ENCODE measurements around the gene TMTC2.

The TMTC2 gene

GRCh38 chr12:82931349-82932116 lies 244.8 kb downstream of the TMTC2 start:
- H3K9me3 Mint-ChIP-seq: no peaks in the 10 kb centered on the region
- no peak for DNase-seq (ENCODE audit: low spot score in 2 of 2)
- H3K36me3 Mint-ChIP-seq: no peaks in the 10 kb centered on the region
- no peak overlapping the region for H3K4me3 Mint-ChIP-seq
- no peaks in the 10 kb centered on the region for H3K4me1 Mint-ChIP-seq
- no peak for ATAC-seq
- no peak overlapping the region for H3K27ac Mint-ChIP-seq

GRCh38 chr12:82937151-82937550 lies 250.4 kb downstream of the TMTC2 start:
- Mint-ChIP-seq H3K4me3 (no peak overlapping the region), H3K27ac (no peak overlapping the region), H3K36me3 (no peaks in the 10 kb centered on the region), H3K4me1 (no peaks in the 10 kb centered on the region), H3K9me3 (no peaks in the 10 kb centered on the region)
- DNase-seq (ENCODE audit: low spot score in 2 of 2) (no peak), ATAC-seq (no peak)

GRCh38 chr12:82942521-82942920 lies 255.8 kb downstream of the TMTC2 start:
- ATAC-seq (no peak), DNase-seq (ENCODE audit: low spot score in 2 of 2) (no peak)
- Mint-ChIP-seq H3K4me1 (no peaks in the 10 kb centered on the region), H3K4me3 (no peak overlapping the region), H3K27ac (no peak overlapping the region), H3K36me3 (no peaks in the 10 kb centered on the region), H3K9me3 (no peaks in the 10 kb centered on the region)

GRCh38 chr12:82942991-82943401 lies 256.3 kb downstream of the TMTC2 start:
- ATAC-seq: peak; percentile 66
- H3K27ac Mint-ChIP-seq: no peak overlapping the region
- DNase-seq (ENCODE audit: low spot score in 2 of 2): no peak
- no peaks in the 10 kb centered on the region for H3K9me3 Mint-ChIP-seq
- no peaks in the 10 kb centered on the region for H3K36me3 Mint-ChIP-seq
- H3K4me3 Mint-ChIP-seq: no peak overlapping the region
- no peaks in the 10 kb centered on the region for H3K4me1 Mint-ChIP-seq

- Mint-ChIP-seq H3K36me3 (no peaks in the 10 kb centered on the region), H3K4me3 (no peak overlapping the region), H3K27ac (no peak overlapping the region), H3K9me3 (no peaks in the 10 kb centered on the region), H3K4me1 (no peaks in the 10 kb centered on the region)
- ATAC-seq: no peak
- no peak for DNase-seq (ENCODE audit: low spot score in 2 of 2)
Measured at GRCh38 chr12:82948491-82948890, 261.8 kb downstream of the TMTC2 start.

- no peak overlapping the region for H3K27ac Mint-ChIP-seq
- DNase-seq (ENCODE audit: low spot score in 2 of 2) (no peak), ATAC-seq (no peak)
- H3K9me3 Mint-ChIP-seq: no peaks in the 10 kb centered on the region
- H3K36me3 Mint-ChIP-seq: no peaks in the 10 kb centered on the region
- no peak overlapping the region for H3K4me3 Mint-ChIP-seq
- H3K4me1 Mint-ChIP-seq: no peaks in the 10 kb centered on the region
Measured at GRCh38 chr12:82950356-82950755, 263.6 kb downstream of the TMTC2 start.

- Mint-ChIP-seq H3K36me3 (no peaks in the 10 kb centered on the region), H3K4me3 (no peak overlapping the region), H3K9me3 (peaks cover 3% of the 10 kb centered on the region), H3K4me1 (no peaks in the 10 kb centered on the region), H3K27ac (no peak overlapping the region)
- DNase-seq (ENCODE audit: low spot score in 2 of 2) (no peak), ATAC-seq (no peak)
Measured at GRCh38 chr12:82952946-82953345, 266.2 kb downstream of the TMTC2 start.

GRCh38 chr12:82953397-82953796 lies 266.7 kb downstream of the TMTC2 start:
- DNase-seq (ENCODE audit: low spot score in 2 of 2): no peak
- H3K4me3 Mint-ChIP-seq: no peak overlapping the region
- peaks cover 3% of the 10 kb centered on the region for H3K9me3 Mint-ChIP-seq
- no peak for ATAC-seq
- H3K27ac Mint-ChIP-seq: no peak overlapping the region
- H3K36me3 Mint-ChIP-seq: no peaks in the 10 kb centered on the region
- no peaks in the 10 kb centered on the region for H3K4me1 Mint-ChIP-seq

GRCh38 chr12:82954064-82954463 lies 267.4 kb downstream of the TMTC2 start:
- no peak for DNase-seq (ENCODE audit: low spot score in 2 of 2)
- peaks cover 3% of the 10 kb centered on the region for H3K9me3 Mint-ChIP-seq
- no peak for ATAC-seq
- no peak overlapping the region for H3K27ac Mint-ChIP-seq
- no peaks in the 10 kb centered on the region for H3K4me1 Mint-ChIP-seq
- H3K4me3 Mint-ChIP-seq: no peak overlapping the region
- no peaks in the 10 kb centered on the region for H3K36me3 Mint-ChIP-seq

GRCh38 chr12:82954572-82954971 lies 267.9 kb downstream of the TMTC2 start:
- peaks cover 3% of the 10 kb centered on the region for H3K9me3 Mint-ChIP-seq
- H3K4me1 Mint-ChIP-seq: peaks cover 2% of the 10 kb centered on the region
- ATAC-seq (no peak), DNase-seq (ENCODE audit: low spot score in 2 of 2) (no peak)
- no peak overlapping the region for H3K27ac Mint-ChIP-seq
- no peaks in the 10 kb centered on the region for H3K36me3 Mint-ChIP-seq
- H3K4me3 Mint-ChIP-seq: no peak overlapping the region

GRCh38 chr12:82955043-82955442 lies 268.3 kb downstream of the TMTC2 start:
- Mint-ChIP-seq H3K27ac (no peak overlapping the region), H3K36me3 (no peaks in the 10 kb centered on the region), H3K4me1 (peaks cover 7% of the 10 kb centered on the region), H3K9me3 (peaks cover 3% of the 10 kb centered on the region), H3K4me3 (no peak overlapping the region)
- DNase-seq (ENCODE audit: low spot score in 2 of 2) (no peak), ATAC-seq (no peak)

- Mint-ChIP-seq H3K4me3 (no peak overlapping the region), H3K27ac (no peak overlapping the region), H3K36me3 (no peaks in the 10 kb centered on the region), H3K4me1 (peaks cover 7% of the 10 kb centered on the region), H3K9me3 (peaks cover 3% of the 10 kb centered on the region)
- ATAC-seq: no peak
- no peak for DNase-seq (ENCODE audit: low spot score in 2 of 2)
Measured at GRCh38 chr12:82958966-82959365, 272.3 kb downstream of the TMTC2 start.

- Mint-ChIP-seq H3K4me1 (peaks cover 7% of the 10 kb centered on the region), H3K27ac (no peak overlapping the region), H3K9me3 (peaks cover 3% of the 10 kb centered on the region), H3K4me3 (no peak overlapping the region), H3K36me3 (no peaks in the 10 kb centered on the region)
- DNase-seq (ENCODE audit: low spot score in 2 of 2): no peak
- peak; percentile 61 for ATAC-seq
Measured at GRCh38 chr12:82959821-82960220, 273.1 kb downstream of the TMTC2 start.

GRCh38 chr12:82961835-82962234 lies 275.1 kb downstream of the TMTC2 start:
- Mint-ChIP-seq H3K27ac (no peak overlapping the region), H3K36me3 (no peaks in the 10 kb centered on the region), H3K4me3 (no peak overlapping the region), H3K9me3 (peaks cover 3% of the 10 kb centered on the region), H3K4me1 (peaks cover 7% of the 10 kb centered on the region)
- no peak for ATAC-seq
- DNase-seq (ENCODE audit: low spot score in 2 of 2): no peak

GRCh38 chr12:82963956-82964355 lies 277.2 kb downstream of the TMTC2 start:
- Mint-ChIP-seq H3K36me3 (no peaks in the 10 kb centered on the region), H3K9me3 (no peaks in the 10 kb centered on the region), H3K4me1 (peaks cover 7% of the 10 kb centered on the region), H3K27ac (no peak overlapping the region), H3K4me3 (no peak overlapping the region)
- DNase-seq (ENCODE audit: low spot score in 2 of 2) (no peak), ATAC-seq (no peak)

GRCh38 chr12:82964446-82964845 lies 277.7 kb downstream of the TMTC2 start:
- Mint-ChIP-seq H3K36me3 (no peaks in the 10 kb centered on the region), H3K27ac (no peak overlapping the region), H3K4me3 (no peak overlapping the region), H3K9me3 (no peaks in the 10 kb centered on the region), H3K4me1 (peaks cover 6% of the 10 kb centered on the region)
- ATAC-seq (no peak), DNase-seq (ENCODE audit: low spot score in 2 of 2) (no peak)

All from stimulated activated effector memory CD8-positive, alpha-beta T cell treated with anti-CD3 and anti-CD28 coated beads, Interleukin-12 subunit alpha, Interleukin-12 subunit beta, amount 100 ng/mL, for 72 hours (primary cell).